GM12874 (cell line): Measurements from ENCODE around the gene CLRN3.

Source experiments
- TF ChIP-seq, protein P1 (sequence below): IDR thresholded peaks from 2 replicates; pipeline ENCODE4 v1.5.1; 2011; ENCODE audit warnings: low read depth, mild to moderate bottlenecking, control low read depth, low read length, moderate library complexity; ENCODE audit not compliant: insufficient read depth

Gene CLRN3

GRCh38 chr10:127883516-127883915 lies 9.2 kb downstream of the CLRN3 start:
- TF ChIP-seq, protein P1, sequence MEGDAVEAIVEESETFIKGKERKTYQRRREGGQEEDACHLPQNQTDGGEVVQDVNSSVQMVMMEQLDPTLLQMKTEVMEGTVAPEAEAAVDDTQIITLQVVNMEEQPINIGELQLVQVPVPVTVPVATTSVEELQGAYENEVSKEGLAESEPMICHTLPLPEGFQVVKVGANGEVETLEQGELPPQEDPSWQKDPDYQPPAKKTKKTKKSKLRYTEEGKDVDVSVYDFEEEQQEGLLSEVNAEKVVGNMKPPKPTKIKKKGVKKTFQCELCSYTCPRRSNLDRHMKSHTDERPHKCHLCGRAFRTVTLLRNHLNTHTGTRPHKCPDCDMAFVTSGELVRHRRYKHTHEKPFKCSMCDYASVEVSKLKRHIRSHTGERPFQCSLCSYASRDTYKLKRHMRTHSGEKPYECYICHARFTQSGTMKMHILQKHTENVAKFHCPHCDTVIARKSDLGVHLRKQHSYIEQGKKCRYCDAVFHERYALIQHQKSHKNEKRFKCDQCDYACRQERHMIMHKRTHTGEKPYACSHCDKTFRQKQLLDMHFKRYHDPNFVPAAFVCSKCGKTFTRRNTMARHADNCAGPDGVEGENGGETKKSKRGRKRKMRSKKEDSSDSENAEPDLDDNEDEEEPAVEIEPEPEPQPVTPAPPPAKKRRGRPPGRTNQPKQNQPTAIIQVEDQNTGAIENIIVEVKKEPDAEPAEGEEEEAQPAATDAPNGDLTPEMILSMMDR: no peak

DNA sequence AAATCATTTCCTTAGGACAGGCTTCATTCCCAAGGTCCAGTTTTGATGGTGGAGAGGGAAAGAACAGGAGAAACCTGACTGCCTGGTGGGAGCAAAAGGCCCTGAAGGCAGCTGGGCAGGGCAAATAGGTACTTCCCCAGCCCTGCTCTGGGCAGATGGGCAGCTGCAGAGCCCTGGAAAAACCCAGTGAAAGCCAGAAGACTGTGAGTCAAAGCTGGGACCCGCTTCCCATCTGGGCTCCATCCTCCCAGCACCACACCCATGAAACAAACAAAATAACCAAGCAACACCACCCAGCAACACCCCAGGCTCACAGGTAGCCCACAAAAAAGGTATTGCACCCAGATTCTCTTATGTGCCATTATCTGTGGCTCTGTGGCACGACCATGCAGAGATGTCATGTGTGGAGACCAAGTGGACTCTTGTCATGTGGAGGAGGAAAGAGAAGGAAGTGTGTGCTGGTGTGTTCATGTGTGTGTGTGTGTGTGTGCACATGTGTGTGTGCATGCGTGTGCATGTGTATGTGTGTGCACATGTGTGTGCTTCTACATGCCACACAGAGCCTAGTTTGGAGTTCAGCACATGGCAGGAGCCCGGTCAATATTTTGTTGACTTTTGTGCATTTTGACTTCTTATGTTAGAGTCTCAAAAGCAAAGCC lies 9.8 kb downstream of the CLRN3 start:
- TF ChIP-seq, protein P1: no peak

DNA sequence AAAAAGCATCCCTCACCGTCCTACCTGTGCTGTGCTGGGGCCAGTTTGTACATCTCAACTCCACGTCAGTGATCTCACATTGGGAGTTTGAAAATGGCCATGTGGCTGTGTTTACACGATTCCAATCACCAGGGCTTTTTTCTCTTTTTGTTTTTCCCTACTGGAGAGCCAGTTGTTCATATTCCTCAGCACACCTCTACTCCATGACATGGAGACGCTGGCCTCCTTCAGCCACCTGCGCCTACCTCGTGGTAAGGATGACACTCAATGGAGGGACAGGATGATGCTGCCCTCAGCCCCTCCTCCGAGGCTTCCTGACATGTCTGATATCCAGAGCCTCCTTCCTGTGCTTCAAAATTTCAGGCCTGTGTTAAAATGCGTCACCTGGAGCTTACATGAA lies 10.3 kb downstream of the CLRN3 start:
- TF ChIP-seq, protein P1: no peak

DNA sequence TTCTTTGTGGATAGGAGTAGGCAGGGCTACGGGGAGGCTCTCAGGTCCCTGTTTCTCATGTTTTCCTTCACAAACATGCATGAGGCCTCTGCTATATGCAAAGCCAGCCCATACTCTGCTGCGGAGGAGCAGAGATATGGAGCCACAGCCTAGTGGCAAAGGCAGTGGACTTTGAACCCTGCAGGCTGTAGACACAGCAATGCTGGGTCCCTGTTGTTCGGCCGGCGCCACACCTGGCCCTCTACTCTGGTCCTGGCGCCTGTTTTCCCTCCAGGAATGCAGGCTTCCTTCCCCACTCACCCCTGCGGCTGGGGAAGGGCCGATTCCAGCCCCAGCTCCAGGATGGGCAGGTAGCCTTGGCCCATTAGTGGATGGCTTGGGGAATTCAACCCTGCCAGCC lies 11.5 kb downstream of the CLRN3 start:
- TF ChIP-seq, protein P1: no peak

- TF ChIP-seq, protein P1: no peak
These were observed 12.2 kb downstream of the CLRN3 start for GRCh38 chr10:127880557-127880956.

GRCh38 chr10:127878475-127879055 lies 14.2 kb downstream of the CLRN3 start:
- TF ChIP-seq, protein P1: no peak

GRCh38 chr10:127877699-127878098 lies 15.0 kb downstream of the CLRN3 start:
- TF ChIP-seq, protein P1: no peak
